ENCODE measurements around the gene NLRC3.

The NLRC3 gene

GRCh38 chr16:3606441-3606840 is 29.2 kb upstream of the NLRC3 start:
- no peak for TF ChIP-seq CTCF (IDR thresholded peaks at IDR 0.05; ENCODE audit: insufficient read depth, low read length)
- no peak for TF ChIP-seq POLR2AphosphoS5 (IDR thresholded peaks at IDR 0.05; ENCODE audit: low read depth)
- no peak for TF ChIP-seq SPI1 (IDR thresholded peaks at IDR 0.05; ENCODE audit: borderline replicate concordance, low read depth)
- no peak for TF ChIP-seq GABPA (IDR thresholded peaks at IDR 0.05; ENCODE audit: low read depth)
- no peak for TF ChIP-seq REST (IDR thresholded peaks at IDR 0.05; ENCODE audit: insufficient replicate concordance, low read depth)
- no peak overlapping the region for H3K4me3 ChIP-seq (replicated peaks; ENCODE audit: insufficient read depth, low read length)
- H3K27me3 ChIP-seq (ENCODE audit: insufficient read depth, poor library complexity, severe bottlenecking): no peaks in the 10 kb centered on the region
- no peak for DNase-seq (ENCODE audit: low read depth in 1 of 2, low spot score in 1 of 2)
- no peak overlapping the region for H3K27ac ChIP-seq (replicated peaks)

DNA sequence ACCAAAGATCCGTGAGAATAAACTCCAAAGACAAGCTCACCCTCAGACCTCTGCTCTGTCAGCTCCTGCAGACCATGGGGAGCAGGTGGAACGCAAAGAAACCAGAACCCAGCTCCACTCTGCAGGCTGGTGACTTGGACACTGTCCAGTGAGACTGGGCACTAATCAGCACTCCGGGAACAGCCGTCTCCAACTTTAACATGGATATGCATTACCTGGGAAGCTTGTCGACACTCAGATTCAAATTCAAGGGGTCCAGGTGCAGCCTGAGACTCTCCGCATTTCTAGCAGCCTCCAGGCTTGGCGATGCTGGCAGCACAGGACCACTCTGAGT is 25.1 kb upstream of the NLRC3 start:
- TF ChIP-seq REST (IDR thresholded peaks at IDR 0.05; ENCODE audit: insufficient replicate concordance, low read depth) (no peak), CTCF (IDR thresholded peaks at IDR 0.05; ENCODE audit: insufficient read depth, low read length) (no peak), GABPA (IDR thresholded peaks at IDR 0.05; ENCODE audit: low read depth) (no peak), SPI1 (IDR thresholded peaks at IDR 0.05; ENCODE audit: borderline replicate concordance, low read depth) (no peak), POLR2AphosphoS5 (IDR thresholded peaks at IDR 0.05; ENCODE audit: low read depth) (no peak)
- DNase-seq (ENCODE audit: low read depth in 1 of 2, low spot score in 1 of 2): no peak

GRCh38 chr16:3601614-3602319 is 24.6 kb upstream of the NLRC3 start:
- no peak for TF ChIP-seq SPI1 (IDR thresholded peaks at IDR 0.05; ENCODE audit: borderline replicate concordance, low read depth)
- TF ChIP-seq CTCF (IDR thresholded peaks at IDR 0.05; ENCODE audit: insufficient read depth, low read length): no peak
- TF ChIP-seq POLR2AphosphoS5 (IDR thresholded peaks at IDR 0.05; ENCODE audit: low read depth): no peak
- TF ChIP-seq GABPA (IDR thresholded peaks at IDR 0.05; ENCODE audit: low read depth): no peak
- Histone ChIP-seq H3K27ac (replicated peaks) (no peak overlapping the region), H3K4me3 (replicated peaks; ENCODE audit: insufficient read depth, low read length) (no peak overlapping the region), H3K27me3 (ENCODE audit: insufficient read depth, poor library complexity, severe bottlenecking) (no peaks in the 10 kb centered on the region)
- no peak for DNase-seq (ENCODE audit: low read depth in 1 of 2, low spot score in 1 of 2)

More for the DNA sequence above, 25.1 kb upstream of the NLRC3 start:
- H3K4me3 ChIP-seq (replicated peaks; ENCODE audit: insufficient read depth, low read length): no peak overlapping the region
- no peak overlapping the region for H3K27ac ChIP-seq (replicated peaks)
- H3K27me3 ChIP-seq (ENCODE audit: insufficient read depth, poor library complexity, severe bottlenecking): no peaks in the 10 kb centered on the region

GRCh38 chr16:3599922-3600321 is 22.7 kb upstream of the NLRC3 start:
- Histone ChIP-seq H3K4me3 (replicated peaks; ENCODE audit: insufficient read depth, low read length) (no peak overlapping the region), H3K27ac (replicated peaks) (no peak overlapping the region), H3K27me3 (ENCODE audit: insufficient read depth, poor library complexity, severe bottlenecking) (no peaks in the 10 kb centered on the region)
- no peak for DNase-seq (ENCODE audit: low read depth in 1 of 2, low spot score in 1 of 2)
- TF ChIP-seq REST (IDR thresholded peaks at IDR 0.05; ENCODE audit: insufficient replicate concordance, low read depth): no peak
- TF ChIP-seq SPI1 (IDR thresholded peaks at IDR 0.05; ENCODE audit: borderline replicate concordance, low read depth): no peak
- no peak for TF ChIP-seq POLR2AphosphoS5 (IDR thresholded peaks at IDR 0.05; ENCODE audit: low read depth)
- TF ChIP-seq GABPA (IDR thresholded peaks at IDR 0.05; ENCODE audit: low read depth): no peak
- no peak for TF ChIP-seq CTCF (IDR thresholded peaks at IDR 0.05; ENCODE audit: insufficient read depth, low read length)

Data from HL-60 (cell line).